Aortic smooth muscle cell (primary cell): ENCODE measurements around the gene IFT172. TPM values are rescaled to one million over a fixed set of nuclear protein-coding genes. Genes with fewer than 3 reads are reported as not detected.

Source experiments
- total RNA-seq: library from RNA; depleted of rRNA; stranded (reverse); fragments of >200 nt; gene quantifications from 2 replicates; pipeline ENCODE4 v1.2.3, GENCODE V29; 2014

Gene IFT172
- 34.1 and 42.7 TPM in 2 replicates for total RNA-seq

GRCh38 chr2:27489498-27490397 lies at the start of gene IFT172:
Gene IFT172, minus strand, starts transcription at chr2:27489743. Its CDS starts 90 bp downstream, at chr2:27489653.

DNA sequence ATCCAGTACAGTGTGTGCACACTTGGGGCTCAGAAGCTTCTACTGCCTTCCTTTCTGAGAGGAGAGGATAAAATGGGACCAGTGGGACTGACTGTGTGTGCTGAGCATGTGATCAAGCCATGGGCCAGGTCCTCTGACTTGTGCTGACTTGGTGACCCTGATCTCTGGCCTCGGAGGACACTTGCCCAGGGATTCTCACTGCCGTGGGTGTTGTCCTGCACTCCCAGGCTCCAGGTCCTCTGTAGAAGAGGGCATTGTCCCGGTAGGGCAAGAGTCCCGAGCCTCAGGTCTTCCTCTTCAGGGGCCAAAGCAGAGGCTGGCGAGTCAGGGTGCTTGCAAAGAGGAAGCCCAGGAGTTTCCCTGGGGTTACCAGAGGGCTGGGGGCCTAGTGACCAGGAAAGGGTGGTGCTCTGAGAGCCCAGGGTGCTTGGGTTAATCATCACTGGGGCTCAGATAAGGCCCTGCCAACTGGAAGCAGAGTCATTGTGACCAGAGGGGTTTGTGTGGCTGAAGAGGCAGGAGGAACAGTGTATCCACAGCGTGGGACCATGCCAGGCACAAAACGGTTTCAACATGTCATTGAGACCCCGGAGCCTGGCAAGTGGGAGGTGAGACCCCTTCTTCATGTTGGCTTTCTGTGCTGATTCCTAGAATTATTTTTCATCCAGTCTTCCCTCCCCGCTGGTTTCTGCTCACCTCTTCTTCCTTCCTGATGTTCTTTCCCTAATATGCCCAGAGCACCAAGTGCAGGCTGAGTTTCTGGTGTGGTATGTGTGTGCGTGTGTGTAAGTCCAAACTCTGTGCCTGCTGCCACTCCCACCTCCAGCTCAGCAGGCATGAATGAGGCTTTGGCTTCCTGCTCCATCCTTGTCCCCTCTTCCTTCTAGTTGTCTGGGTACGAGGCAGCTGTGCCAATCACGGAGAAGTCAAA lies 7.1 kb upstream of the IFT172 start, which contains the start of gene GCKR:
TSS of gene GCKR (plus strand) at position 483 of the 931 bp plus-strand sequence. CDS start at position 549, 66 bp downstream.

GRCh38 chr2:27494944-27495554 lies 5.5 kb upstream of the IFT172 start, which contains the start of gene FNDC4:
Gene FNDC4, minus strand, starts transcription at chr2:27495200. Its CDS starts 521 bp downstream, at chr2:27494679.

DNA sequence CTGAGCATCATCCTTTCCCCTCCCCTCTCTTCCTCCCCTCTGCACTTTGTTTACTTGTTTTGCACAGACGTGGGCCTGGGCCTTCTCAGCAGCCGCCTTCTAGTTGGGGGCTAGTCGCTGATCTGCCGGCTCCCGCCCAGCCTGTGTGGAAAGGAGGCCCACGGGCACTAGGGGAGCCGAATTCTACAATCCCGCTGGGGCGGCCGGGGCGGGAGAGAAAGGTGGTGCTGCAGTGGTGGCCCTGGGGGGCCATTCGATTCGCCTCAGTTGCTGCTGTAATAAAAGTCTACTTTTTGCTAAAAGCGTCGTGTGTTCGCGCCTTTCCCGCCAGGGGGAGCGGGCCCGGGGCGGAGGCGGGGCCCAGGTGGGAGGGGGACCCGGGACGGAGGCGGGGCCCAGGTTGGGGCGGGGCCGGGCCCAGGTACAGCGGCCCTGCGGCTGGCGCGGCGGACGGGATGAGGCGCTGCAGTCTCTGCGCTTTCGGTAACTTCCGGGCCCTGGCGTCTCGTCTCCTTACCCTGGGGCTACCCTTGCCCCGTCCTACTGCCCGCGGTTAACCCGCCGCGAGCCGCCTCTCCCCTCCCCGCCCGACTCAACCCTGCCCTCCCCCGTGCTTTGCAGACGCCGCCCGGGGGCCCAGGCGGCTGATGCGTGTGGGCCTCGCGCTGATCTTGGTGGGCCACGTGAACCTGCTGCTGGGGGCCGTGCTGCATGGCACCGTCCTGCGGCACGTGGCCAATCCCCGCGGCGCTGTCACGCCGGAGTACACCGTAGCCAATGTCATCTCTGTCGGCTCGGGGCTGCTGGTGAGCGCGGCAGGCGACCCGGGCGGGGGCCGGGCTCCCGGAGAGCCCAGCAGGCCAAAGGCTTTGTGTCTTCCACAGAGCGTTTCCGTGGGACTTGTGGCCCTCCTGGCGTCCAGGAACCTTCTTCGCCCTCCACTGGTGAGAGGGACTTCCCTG lies 47.3 kb downstream of the IFT172 start, which contains the start of gene KRTCAP3:
TSS of gene KRTCAP3 (plus strand) at position 424 of the 962 bp plus-strand sequence. CDS start at position 456, 32 bp downstream.

DNA sequence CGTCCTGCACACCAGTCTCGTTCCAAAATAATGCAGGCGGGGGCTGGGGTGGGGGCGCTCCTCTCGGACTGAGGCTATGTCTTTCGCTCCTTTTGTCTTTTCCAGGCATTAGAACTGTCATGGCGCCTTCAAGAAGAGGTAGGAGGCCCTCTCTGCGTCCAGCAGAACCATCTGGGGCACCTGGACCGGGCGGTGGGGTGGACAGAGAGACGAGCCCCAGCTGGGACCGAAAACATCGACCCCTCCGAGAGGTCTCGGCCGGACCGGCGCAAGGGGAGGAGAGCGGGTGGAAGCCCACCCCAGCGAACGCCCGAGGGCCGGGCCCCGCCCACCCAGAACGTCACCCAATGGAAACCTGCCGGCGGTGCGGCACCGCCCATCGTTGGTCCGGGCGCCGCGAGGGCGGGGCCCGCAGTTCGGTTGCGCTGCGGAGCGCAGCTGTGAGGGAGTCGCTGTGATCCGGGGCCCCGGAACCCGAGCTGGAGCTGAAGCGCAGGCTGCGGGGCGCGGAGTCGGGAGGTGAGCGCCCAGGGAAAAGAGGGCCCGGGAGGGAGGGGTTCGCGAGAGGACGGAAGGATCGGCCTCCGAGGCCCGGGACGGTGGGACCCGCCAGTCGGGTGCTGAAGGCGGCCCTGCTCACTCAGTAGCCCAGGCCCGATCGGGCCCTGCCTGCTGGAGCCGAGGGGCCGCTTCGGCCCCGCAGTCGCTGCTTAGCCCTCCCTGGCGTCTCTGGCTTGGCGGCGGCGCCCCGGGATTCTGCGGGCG lies 61.1 kb downstream of the IFT172 start, which contains the start of gene NRBP1:
TSS of gene NRBP1 (plus strand) at position 419 of the 765 bp plus-strand sequence. CDS start 4,643 bp downstream, outside the sequence.

GRCh38 chr2:27409321-27410073 lies 80.0 kb downstream of the IFT172 start, which contains the start of gene PPM1G:
Gene PPM1G, minus strand, starts transcription at chr2:27409591. Its CDS starts 169 bp downstream, at chr2:27409422.

Other genes with a start within 250 kb of the IFT172 start
- 0.19 TPM in 1 of 2 replicates, not detected in the other for gene SLC30A3, start 226.7 kb downstream of the IFT172 start, total RNA-seq
- not detected in 2 replicates for gene DNAJC5G, start 214.3 kb downstream of the IFT172 start, total RNA-seq
- gene TRIM54, start 207.3 kb downstream of the IFT172 start, total RNA-seq: 0.13 and 0.19 TPM in 2 replicates
- 0.40 and 0.50 TPM in 2 replicates for gene UCN, start 181.3 kb downstream of the IFT172 start, total RNA-seq
- 72.7 and 75.7 TPM in 2 replicates for gene MPV17, start 166.6 kb downstream of the IFT172 start, total RNA-seq
- 21.0 and 22.5 TPM in 2 replicates for gene GTF3C2, start 133.0 kb downstream of the IFT172 start, total RNA-seq
- gene EIF2B4, start 119.4 kb downstream of the IFT172 start, total RNA-seq: 29.8 and 33.2 TPM in 2 replicates
- 136 and 145 TPM in 2 replicates for gene SNX17, start 119.1 kb downstream of the IFT172 start, total RNA-seq
- gene ZNF513, start 109.0 kb downstream of the IFT172 start, total RNA-seq: 6.4 and 7.5 TPM in 2 replicates
- gene PPM1G, start 80.2 kb downstream of the IFT172 start, total RNA-seq: 76.8 and 107 TPM in 2 replicates
- gene NRBP1, start 61.1 kb downstream of the IFT172 start, total RNA-seq: 98.6 and 107 TPM in 2 replicates
- gene KRTCAP3, start 47.4 kb downstream of the IFT172 start, total RNA-seq: 0.13 and 0.37 TPM in 2 replicates
- 87.1 and 98.2 TPM in 2 replicates for gene FNDC4, start 5.5 kb upstream of the IFT172 start, total RNA-seq
- gene GCKR, start 7.1 kb upstream of the IFT172 start, total RNA-seq: 22.0 and 22.6 TPM in 2 replicates
- gene ZNF512, start 93.3 kb upstream of the IFT172 start, total RNA-seq: 16.6 and 24.7 TPM in 2 replicates
- 1.8 and 3.2 TPM in 2 replicates for gene CCDC121, start 139.3 kb upstream of the IFT172 start, total RNA-seq
- gene GPN1, start 139.3 kb upstream of the IFT172 start, total RNA-seq: 27.9 and 31.9 TPM in 2 replicates
- gene SUPT7L, start 173.9 kb upstream of the IFT172 start, total RNA-seq: 15.1 and 17.8 TPM in 2 replicates
- 32.5 and 35.3 TPM in 2 replicates for gene SLC4A1AP, start 174.1 kb upstream of the IFT172 start, total RNA-seq